ENCODE results near the gene IL19.
A peak's percentile ranks its signal among the peaks of the same experiment; 100 is the strongest.

Gene IL19

DNA sequence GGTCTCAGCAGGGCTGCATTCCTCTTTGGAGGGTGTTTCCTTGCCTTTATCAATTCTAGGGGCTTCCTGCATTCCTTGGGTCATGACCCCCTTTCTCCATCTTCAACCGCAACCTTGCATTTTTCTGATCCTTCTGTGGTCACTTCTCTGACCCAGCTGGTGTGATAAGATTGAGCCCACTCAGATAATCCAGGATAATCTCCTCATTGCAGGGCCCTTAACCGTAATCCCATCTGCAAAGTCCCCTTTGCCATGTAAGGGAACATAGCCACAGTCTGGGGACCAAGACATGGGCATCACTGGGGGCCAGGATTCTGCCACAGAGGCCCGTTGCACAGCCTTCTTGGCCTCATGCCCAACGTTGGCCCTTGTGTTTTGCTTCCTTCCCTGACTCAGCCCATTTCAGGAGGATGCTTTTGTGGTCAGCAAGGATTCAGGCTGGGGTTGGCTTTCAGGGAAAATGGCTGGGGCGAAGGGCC is 35.0 kb upstream of the IL19 start:
- no peak for DNase-seq (ENCODE audit: low read depth)
- TF ChIP-seq, protein P1, sequence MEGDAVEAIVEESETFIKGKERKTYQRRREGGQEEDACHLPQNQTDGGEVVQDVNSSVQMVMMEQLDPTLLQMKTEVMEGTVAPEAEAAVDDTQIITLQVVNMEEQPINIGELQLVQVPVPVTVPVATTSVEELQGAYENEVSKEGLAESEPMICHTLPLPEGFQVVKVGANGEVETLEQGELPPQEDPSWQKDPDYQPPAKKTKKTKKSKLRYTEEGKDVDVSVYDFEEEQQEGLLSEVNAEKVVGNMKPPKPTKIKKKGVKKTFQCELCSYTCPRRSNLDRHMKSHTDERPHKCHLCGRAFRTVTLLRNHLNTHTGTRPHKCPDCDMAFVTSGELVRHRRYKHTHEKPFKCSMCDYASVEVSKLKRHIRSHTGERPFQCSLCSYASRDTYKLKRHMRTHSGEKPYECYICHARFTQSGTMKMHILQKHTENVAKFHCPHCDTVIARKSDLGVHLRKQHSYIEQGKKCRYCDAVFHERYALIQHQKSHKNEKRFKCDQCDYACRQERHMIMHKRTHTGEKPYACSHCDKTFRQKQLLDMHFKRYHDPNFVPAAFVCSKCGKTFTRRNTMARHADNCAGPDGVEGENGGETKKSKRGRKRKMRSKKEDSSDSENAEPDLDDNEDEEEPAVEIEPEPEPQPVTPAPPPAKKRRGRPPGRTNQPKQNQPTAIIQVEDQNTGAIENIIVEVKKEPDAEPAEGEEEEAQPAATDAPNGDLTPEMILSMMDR (conservative IDR thresholded peaks at IDR 0.05; ENCODE audit: low read length) = no peak
- no peak overlapping the region for H3K4me3 ChIP-seq (ENCODE audit: low read length)

DNA sequence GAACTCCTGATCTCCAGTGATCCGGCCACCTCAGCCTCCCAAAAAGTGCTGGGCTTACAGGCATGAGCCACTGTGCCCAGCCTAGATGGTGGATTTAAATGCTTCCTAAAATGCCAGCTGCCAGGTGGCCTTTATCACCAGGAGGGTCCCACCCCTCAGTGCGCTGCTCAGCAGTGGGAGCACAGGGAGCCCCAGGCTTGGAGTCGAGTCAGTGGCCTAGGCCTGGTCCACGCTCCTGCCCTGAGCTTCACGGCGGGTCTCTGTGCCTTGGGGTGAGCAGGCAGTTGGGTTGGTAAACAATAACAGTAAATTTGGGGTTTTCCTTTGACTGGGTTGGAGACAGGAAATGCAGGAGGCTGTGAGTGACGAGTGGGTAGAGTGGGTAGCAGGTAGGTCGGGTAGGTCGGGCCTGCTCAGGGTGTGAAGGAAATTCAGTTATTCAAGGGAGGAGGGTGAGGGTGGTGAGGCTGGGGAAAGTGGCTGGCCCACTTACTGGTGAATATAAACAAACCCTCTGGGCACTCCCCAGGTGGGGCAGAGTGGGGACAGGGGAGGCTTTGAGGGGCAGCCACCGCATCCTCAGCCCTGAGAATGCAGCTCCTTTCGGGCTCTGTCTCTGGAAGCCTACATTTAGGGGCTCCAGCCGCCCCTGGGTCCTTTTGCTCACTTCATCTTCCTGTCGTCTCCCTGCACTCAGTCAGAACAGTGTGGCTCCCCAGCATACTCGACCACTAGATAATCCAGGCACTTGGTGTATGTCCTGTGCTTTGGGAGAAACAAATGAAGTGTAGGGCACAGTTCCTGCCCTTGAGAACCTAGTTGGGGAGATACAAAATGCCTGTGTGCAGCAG is 33.5 kb upstream of the IL19 start:
- TF ChIP-seq, protein P1 (conservative IDR thresholded peaks at IDR 0.05; ENCODE audit: low read length) = no peak
- H3K4me3 ChIP-seq (ENCODE audit: low read length) = no peak overlapping the region

DNA sequence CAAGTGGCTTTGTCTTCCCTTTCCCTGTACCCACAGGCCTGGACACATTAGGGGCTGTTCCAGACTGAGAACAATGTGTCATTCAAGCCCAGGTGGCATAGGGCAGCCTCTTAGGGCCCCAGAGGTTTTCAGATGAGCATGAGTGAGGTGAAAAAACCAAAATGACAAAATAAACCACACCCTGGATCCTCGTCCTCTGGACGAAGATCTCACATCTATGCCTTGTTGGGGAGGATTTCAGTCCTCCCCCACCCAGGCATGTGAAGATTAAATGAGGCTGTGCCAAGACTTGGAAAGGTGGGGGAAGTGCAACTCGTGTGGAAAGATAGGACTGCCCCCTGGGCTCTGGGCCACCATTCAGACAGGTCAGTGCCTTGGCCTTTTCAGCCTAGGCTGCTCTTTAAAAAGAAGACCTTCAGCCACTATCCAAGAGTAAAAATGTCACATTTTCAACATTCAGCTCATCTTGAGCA is 32.8 kb upstream of the IL19 start:
- DNase-seq (ENCODE audit: low read depth) = no peak
- no peak overlapping the region for H3K4me3 ChIP-seq (ENCODE audit: low read length)
- TF ChIP-seq, protein P1 (conservative IDR thresholded peaks at IDR 0.05; ENCODE audit: low read length) = no peak

More for the DNA sequence above, 33.5 kb upstream of the IL19 start:
- no peak for DNase-seq (ENCODE audit: low read depth)

DNA sequence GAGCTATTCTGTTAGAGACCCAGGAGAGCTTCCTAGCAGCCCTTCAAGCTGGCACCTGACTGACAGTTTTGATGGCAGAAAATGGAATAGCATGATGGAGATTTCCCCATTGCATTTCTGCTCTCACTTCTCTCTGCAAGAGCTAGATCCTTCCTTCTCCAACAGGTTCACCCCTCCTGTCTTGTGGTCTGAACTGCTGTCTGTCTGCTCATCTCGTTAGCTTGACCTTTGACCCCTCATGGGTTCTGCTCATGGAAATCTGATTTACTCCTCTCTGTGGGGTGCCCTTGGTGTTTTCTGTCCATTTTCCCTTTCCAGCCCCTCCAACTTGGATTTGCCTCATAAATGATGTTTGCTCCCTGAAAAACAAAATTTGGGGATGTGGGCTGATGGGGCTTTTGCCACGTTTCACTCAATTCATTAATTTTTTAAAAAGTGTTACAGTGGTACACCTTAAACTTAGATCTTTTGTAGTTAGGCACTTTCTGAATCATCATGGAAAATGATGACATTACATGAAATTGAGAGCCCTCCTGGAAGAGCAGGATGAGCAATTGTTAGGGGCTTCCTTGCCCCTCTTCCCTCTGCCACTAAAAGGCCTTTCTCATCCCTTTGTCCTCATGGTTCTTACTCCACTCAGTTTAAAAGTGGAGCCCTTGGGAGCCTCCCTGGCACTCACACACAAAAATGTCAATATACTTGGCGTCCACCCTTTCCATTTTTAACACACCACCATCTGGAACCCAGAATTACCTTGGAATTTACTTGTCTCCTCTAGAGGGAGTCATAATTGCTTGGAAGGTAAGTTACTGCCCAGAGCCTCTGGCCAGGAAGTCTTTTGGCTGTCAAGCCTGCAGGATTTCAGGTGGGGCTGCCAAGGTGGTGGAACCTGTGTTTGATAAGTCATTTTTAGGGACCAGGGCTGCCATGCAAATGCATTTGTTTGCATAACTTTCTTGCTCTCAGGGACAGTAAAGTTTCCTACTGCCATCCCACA is 31.9 kb upstream of the IL19 start:
- TF ChIP-seq, protein P1 (conservative IDR thresholded peaks at IDR 0.05; ENCODE audit: low read length) = peak; percentile 55
- DNase-seq (ENCODE audit: low read depth) = peak; percentile 53
- no peak overlapping the region for H3K4me3 ChIP-seq (ENCODE audit: low read length)

DNA sequence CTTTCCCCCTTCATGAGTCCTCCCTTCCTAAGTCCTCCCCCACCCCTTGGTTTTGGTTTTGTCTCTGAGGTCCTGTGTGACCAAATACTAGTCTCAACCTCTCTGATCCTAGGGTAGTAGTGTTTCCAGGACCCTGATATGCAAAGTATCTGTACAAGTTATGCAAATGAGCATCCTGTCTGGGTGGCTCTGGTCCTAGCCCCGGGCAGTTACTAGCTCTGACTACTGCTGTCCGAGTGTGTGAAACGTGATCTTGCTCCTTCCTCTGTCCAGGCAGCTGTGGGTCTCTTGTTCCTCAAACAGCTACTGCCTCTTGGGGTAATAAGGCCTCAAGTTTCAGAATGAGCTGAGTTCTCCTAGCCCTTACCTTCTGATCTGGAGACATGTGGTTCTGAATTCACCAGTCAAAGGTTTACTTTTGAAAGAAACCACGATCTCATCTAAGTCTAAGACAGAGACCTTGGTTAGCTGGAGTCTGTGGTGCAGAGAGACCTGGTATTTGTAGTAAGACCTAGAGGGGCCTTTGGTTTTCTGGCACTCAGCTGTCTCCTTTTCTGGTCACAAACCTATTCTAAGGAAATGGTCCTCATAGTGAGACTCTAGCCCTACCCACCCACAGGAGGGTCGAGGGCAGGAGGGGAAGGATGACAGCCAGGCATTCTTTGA is 31.0 kb upstream of the IL19 start:
- no peak for DNase-seq (ENCODE audit: low read depth)
- TF ChIP-seq, protein P1 (conservative IDR thresholded peaks at IDR 0.05; ENCODE audit: low read length) = no peak
- no peak overlapping the region for H3K4me3 ChIP-seq (ENCODE audit: low read length)

DNA sequence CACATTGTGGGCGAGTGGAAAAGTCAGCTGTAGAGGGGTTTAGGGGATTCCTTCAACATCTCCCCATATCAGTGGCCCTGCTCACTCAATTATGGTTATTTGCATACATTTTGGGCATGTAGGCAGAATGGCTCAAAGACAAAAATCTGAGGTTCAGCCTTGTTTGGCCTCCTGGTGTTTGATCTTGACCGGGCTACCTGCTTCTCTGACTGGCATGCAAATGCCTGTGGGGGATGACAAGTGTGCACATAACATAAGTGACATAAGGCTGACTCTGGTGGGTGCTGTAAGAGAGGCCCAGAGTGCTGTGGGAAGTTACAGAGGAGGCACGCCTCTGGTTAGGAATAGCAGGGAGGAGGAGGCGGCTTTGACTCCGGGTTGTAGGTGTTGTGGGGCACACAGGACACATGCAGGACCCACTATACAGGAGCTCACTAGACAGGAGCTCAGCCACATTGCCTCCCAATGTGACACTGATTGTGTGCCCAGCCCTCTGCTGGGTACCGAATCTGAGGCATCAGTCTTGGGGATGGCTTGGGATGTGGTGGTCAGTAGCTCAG is 29.4 kb upstream of the IL19 start:
- TF ChIP-seq, protein P1 (conservative IDR thresholded peaks at IDR 0.05; ENCODE audit: low read length) = no peak
- no peak overlapping the region for H3K4me3 ChIP-seq (ENCODE audit: low read length)
- no peak for DNase-seq (ENCODE audit: low read depth)

All from AG10803 (cell line).